OCI-LY7 (cell line): Measurements from ENCODE around the gene CLEC4G.

Experiments used
- EZH2phosphoT487 ChIP-seq: fragments of 200-600 bp; sonication (generic); IDR thresholded peaks from 2 replicates; pipeline ENCODE4 v1.6.1; 2018; ENCODE audit warnings: low read depth, borderline replicate concordance, mild to moderate bottlenecking, mixed run types, antibody characterized with exemption, low read length, moderate library complexity, mixed read lengths
- TF ChIP-seq, protein P1 (sequence below): fragments of 200-600 bp; sonication (generic); conservative IDR thresholded peaks from 2 replicates; pipeline ENCODE4 v1.5.1; 2014; ENCODE audit warnings: mild to moderate bottlenecking, antibody characterized with exemption, low read length, moderate library complexity, mixed read lengths

DNA sequence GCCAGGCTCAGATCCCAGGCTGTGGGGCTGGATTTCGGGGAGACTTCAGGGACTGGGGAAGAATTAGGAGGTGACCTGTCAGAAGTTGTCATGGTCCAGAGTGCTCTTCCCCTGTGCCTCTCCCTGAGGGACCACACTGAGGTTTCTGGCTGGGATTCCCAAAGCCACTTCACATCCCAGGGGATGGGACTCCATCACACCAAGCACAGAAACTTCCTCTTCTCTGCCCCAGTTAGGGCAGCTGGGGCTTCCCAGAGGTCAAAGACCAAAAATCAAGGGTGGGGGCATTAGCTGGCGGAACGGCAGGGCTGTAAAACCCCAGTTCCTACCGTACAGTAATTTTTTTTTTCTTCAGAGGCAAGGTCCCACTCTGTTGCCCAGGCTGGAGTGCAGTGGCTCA lies 37.4 kb downstream of the CLEC4G start:
- TF ChIP-seq, protein P1, sequence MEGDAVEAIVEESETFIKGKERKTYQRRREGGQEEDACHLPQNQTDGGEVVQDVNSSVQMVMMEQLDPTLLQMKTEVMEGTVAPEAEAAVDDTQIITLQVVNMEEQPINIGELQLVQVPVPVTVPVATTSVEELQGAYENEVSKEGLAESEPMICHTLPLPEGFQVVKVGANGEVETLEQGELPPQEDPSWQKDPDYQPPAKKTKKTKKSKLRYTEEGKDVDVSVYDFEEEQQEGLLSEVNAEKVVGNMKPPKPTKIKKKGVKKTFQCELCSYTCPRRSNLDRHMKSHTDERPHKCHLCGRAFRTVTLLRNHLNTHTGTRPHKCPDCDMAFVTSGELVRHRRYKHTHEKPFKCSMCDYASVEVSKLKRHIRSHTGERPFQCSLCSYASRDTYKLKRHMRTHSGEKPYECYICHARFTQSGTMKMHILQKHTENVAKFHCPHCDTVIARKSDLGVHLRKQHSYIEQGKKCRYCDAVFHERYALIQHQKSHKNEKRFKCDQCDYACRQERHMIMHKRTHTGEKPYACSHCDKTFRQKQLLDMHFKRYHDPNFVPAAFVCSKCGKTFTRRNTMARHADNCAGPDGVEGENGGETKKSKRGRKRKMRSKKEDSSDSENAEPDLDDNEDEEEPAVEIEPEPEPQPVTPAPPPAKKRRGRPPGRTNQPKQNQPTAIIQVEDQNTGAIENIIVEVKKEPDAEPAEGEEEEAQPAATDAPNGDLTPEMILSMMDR = no peak
- no peak for TF ChIP-seq EZH2phosphoT487
